Left lobe of liver (tissue), 2 donors: Measurements from ENCODE around the gene HIPK2. TPM values are rescaled to one million over a fixed set of nuclear protein-coding genes. Genes with fewer than 3 reads are reported as not detected.

ENCODE experiments used
- ATAC-seq: fragments of 200-7000 bp; cut with Tn5 transposase; one replicate; pipeline ENCODE4 v1.9.1; 2020; ENCODE audit warnings: mild to moderate bottlenecking, moderate library complexity
- DNase-seq: peaks from one replicate; pipeline ENCODE4 v3.0.0-alpha.2; 2020; ENCODE audit warnings: low spot score
- total RNA-seq: library from RNA; stranded (reverse); gene quantifications from one replicate; pipeline ENCODE4 v1.2.1, GENCODE V29; 2021
- donor health status: DM: no; HTN: no; CAD: no; lungs with moderate emphysema.
- donor health status: DM: no; HTN: yes; CAD: no.

Gene HIPK2
- total RNA-seq, 1 donor from 2014 or later = 63.7 TPM

DNA sequence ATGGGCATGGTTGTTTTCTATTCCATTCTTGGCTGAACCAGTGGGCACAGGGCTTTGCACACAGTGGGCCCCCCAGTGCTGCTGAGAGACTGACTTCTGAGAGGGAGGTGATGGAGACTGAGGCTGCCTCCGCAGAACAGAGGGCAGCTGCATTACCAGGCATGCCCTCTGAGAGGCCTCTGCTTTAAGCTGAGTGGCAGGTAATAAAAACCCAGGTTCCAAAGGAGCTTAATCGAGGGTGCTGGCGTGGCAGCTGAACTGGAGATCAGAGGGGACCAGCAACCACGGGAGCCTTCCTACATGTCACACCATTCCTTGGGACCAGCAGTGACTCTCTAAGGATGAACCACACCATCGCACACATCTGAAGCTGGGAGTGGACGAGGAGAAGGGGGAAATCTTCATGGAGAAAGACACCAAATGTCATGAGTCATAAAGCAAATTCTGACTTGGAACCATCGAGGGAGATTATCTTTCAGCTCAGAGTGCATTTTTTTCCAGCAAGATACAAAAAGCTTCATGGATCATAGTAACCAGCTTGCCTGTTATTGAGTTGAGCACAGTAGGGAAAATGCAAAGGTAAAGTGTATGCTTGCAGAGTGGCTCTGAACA, 24.6 kb downstream of the HIPK2 start:
- ATAC-seq = peak; percentile 34
- DNase-seq = no peak

GRCh38 chr7:139752604-139753003, 25.2 kb downstream of the HIPK2 start:
- no peak for DNase-seq
- ATAC-seq = no peak

DNA sequence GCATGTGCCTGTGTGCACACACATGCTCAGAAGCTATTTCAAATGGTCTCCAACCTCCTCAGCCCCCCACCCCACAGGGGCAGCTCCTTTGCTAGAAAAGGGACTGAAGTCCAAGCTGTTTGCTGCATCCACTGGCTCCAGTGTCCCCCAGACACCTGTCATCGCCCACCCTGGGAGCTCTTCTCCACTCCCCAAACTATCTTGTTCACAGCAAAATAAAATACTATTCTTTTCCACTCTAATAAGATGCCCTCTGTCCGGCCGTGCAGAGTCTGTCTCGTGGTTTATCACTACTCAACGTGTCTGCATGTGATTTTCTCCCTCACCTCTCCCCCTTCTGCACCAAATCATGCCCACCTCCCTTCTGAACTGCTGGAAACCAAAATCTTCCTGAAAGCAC, 25.6 kb downstream of the HIPK2 start:
- ATAC-seq (no peak), DNase-seq (no peak)

DNA sequence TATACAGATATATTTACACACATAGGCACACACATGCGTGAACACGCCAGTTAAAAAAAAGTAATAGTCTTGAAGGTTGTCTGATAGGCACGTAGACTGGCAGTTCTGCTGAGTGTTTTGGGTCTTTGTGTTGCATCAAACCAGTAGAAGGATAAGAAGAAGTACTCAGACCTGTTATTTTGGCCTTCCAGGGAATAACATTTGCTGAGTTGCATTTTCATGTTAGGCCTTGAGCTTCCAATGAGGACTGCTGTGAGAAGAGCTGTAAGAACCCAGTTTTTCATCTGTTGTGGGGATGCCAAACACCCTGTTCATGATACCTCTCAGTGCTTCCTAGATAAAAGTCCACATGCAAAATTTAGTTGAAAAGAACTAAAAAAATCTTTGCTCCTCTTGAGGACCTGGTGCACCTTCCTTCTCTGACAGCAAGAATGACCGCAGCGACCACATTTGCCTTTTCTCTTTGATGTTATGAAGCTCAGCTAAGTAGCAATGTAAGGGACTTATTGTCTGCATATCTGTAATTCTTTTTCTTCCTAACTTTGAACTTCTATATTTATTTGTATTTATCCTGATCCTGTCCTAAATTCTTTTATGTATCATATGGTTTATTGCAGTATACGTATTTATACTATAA, 27.2 kb downstream of the HIPK2 start:
- ATAC-seq (no peak), DNase-seq (no peak)

DNA sequence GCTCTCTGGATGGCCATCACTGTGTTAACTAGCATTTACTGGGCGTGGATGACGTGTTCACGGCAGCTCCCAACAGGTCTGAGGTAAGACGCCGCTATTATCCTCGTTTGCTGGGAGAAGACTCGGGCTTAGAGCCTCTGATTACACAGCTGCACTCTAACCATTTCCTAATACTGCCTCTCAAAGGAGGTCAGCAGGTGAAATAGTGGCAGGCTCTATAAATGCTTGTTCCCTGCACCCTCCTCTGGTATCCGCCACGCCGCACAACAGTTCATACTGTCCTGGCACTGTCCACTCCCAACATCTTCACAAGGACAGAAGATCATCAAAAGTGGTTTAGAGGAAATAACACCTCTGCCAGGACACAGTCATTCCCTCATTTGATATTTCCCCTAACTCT, 28.3 kb downstream of the HIPK2 start:
- no peak for DNase-seq
- ATAC-seq = no peak

DNA sequence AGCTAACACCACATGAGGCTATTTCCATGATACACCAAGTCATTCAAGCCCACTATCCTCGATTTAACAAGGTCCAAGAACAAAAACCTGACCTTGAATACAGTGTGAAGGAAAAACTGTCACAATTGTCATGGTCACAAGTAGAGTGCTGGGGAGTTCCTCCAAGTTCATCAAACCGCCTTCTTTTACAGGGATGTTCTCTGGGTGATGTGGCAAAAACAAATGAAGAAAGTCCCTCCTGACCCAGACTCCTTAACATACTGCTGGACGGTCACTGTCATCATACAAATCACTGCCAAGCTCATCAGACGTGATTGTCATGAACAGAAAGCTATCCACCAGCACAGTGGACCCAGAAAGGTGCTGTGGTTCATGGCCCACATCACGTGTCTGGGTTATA, 28.9 kb downstream of the HIPK2 start:
- no peak for DNase-seq
- ATAC-seq = no peak

GRCh38 chr7:139748373-139748765, 29.4 kb downstream of the HIPK2 start:
- ATAC-seq (no peak), DNase-seq (no peak)

GRCh38 chr7:139747662-139748372, 30.0 kb downstream of the HIPK2 start:
- ATAC-seq (no peak), DNase-seq (peak; percentile 41)

- DNase-seq (peak; percentile 44), ATAC-seq (no peak)
Measured at GRCh38 chr7:139746652-139747051, 31.1 kb downstream of the HIPK2 start.

DNA sequence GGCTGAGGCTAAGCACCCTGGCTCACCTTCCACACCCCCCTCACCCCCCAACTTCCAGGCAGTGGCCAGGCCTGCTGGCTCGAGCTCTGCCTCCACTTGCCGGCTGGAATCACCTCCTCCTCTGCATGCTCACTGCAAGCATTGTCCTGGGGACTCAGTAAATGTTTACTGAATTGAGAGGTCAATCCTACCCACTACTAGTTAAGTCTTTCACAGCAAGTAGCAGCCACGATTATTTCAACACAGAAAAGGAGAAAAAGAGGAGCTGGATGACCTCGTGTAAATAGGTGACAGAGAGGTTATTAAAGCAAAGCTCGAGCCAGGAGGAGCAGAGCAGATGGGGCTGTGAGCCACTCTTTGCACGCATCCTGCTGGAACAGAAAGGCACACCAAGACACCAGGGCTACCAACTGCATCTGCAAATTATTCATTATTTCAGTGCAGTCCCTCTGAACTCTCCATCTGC, 32.1 kb downstream of the HIPK2 start:
- ATAC-seq = peak; percentile 62
- peak; percentile 67 for DNase-seq

DNA sequence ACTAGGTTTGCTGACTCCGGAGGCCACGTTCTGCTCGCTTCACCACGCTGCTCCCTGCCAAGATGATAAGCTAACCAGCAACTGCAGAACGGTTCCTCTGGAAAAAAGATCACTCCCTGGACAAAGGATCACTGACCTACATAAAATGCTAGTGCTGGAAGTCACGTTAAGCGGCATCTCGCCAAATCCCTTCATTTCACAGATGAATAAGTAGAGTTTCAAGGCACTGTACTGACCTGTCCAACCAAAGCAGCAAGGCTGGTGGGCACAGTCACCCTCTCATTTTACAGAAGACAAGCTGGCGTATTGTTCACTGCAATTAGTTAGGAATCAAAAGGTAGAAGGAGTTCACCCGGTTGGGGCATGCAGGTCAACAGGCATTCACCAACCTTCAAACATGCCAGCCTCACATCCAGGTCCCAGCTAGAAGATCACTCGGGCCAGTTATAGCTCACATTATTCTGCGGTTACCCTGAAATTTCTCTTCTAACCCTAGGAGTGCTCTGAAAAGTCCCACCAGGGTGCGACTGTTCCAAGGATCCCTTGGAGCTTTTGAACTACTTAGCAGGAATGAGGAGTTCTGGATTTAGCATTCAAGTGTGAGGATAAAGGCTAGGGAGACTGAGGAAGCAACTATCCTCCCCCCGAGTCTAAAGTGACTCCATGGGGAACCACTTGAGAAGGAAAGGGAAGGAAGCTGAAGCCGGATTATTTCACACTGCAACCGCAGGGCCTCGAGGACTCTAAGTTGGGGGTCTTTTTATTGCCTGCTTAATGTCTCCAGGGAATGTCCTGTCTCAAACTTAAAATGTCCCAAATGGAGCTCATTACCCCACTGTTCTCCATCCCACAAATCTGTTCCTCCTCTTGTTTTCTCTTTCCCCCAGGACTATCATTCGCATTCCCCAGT, 32.8 kb downstream of the HIPK2 start:
- peak; percentile 85 for DNase-seq
- ATAC-seq = peak; percentile 39

DNA sequence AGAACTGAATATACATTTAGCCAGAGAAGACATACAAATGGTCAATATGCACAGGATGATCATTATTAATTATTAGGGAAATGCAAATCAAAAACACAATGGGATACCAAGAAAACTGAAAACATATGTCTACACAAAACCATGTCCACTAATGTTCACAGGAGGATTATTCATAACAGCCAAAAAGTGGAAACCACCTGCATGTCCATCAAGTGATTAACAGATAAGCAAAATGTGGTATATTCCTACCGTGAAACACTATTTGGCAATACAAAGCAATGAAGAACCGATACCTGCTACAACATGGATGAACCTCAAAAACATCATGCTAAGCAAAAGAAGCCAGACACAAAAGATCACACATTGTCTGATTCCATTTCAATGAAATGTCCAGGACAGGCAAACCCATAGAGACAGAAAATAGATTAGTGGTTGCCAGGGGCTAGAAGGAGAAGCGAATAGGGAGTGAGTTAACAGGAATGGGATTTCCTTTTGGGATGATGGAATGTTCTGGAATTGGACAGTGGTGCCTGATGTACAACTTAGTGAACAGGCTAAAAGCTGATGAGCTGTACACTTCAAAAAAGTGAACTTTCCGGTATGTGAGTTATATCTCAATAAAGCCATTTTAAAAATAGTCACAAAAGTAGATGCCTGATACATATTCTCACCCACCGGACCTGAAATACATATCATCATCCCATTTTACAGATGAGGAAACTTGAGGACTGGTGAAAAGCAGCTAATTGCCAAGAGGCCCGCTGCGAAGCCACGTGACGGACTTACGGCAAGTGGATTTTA, 33.6 kb downstream of the HIPK2 start:
- no peak for ATAC-seq
- DNase-seq = no peak

- DNase-seq = no peak
- no peak for ATAC-seq
Measured at GRCh38 chr7:139743267-139743966, 34.4 kb downstream of the HIPK2 start.

DNA sequence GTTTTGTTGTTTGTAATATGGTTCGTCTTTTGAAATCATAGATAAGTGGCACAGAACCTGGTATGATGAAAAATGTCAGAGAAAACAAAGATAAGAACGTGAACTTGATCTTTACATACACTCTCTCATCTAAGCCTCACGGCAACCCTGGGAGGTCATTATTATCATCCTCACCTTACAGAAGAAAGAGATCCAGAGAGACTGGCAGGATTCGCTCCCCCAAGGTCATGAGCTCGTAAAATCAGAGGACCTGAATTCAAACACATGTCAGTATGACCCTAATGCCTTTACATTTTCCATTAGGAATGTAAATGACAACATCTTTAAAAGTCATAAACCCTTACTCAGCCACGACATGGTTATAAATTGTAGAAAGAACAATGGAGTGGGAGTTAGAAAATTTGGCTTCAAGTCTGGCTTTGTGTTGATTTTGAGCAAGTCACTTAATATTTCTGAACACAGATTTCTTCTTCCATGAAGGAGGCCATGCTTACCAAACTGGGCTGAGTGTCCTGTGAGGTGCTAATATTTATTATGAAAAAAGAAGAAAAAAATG, 35.9 kb downstream of the HIPK2 start:
- no peak for DNase-seq
- no peak for ATAC-seq

GRCh38 chr7:139741239-139741638, 36.6 kb downstream of the HIPK2 start:
- DNase-seq (no peak), ATAC-seq (peak; percentile 1)

- DNase-seq = peak; percentile 95
- peak; percentile 78 for ATAC-seq
Measured at GRCh38 chr7:139739863-139740597, 37.8 kb downstream of the HIPK2 start.

DNA sequence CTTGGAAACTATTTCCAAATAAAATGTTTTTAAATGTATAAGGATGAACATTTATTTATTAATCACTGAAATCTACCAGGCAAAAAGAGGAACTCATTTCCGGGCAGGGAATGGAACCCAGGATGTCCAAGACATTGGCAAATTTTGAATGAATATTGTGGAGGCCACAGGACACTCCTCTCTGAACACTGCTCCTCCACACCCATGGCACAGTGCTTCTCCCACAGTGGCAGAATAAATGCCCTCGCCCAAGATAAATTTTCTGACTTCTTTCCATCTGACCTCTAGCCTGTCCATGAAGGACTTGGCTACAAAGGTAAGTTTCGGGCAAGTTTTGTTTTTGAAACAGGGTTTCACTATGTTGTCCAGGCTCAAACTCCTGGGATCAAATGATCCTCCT, 39.0 kb downstream of the HIPK2 start:
- DNase-seq (no peak), ATAC-seq (no peak)

- ATAC-seq = peak; percentile 23
- DNase-seq = no peak
Measured at GRCh38 chr7:139738101-139738489, 39.7 kb downstream of the HIPK2 start.
